ENCODE results near the gene CEND1.

GRCh38 chr11:803770-804598 is 14.1 kb upstream of the CEND1 start:
- TF ChIP-seq, protein P1, sequence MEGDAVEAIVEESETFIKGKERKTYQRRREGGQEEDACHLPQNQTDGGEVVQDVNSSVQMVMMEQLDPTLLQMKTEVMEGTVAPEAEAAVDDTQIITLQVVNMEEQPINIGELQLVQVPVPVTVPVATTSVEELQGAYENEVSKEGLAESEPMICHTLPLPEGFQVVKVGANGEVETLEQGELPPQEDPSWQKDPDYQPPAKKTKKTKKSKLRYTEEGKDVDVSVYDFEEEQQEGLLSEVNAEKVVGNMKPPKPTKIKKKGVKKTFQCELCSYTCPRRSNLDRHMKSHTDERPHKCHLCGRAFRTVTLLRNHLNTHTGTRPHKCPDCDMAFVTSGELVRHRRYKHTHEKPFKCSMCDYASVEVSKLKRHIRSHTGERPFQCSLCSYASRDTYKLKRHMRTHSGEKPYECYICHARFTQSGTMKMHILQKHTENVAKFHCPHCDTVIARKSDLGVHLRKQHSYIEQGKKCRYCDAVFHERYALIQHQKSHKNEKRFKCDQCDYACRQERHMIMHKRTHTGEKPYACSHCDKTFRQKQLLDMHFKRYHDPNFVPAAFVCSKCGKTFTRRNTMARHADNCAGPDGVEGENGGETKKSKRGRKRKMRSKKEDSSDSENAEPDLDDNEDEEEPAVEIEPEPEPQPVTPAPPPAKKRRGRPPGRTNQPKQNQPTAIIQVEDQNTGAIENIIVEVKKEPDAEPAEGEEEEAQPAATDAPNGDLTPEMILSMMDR (IDR thresholded peaks at IDR 0.05; ENCODE audit: borderline replicate concordance, extremely low read depth, low read length, poor library complexity, severe bottlenecking) = no peak
- no peak for TF ChIP-seq EZH2 (IDR thresholded peaks at IDR 0.05; ENCODE audit: borderline replicate concordance, low read depth, low read length, severe bottlenecking)

All from DND-41 (cell line).